GM19351 (cell line): ENCODE measurements around the gene LNX1.

Experiments
- ATAC-seq: cut with Tn5 transposase; IDR thresholded peaks from one replicate; pipeline ENCODE4 v1.9.1; 2021; ENCODE audit warnings: mild to moderate bottlenecking, moderate library complexity; ENCODE audit not compliant: unreplicated experiment

LNX1 gene

DNA sequence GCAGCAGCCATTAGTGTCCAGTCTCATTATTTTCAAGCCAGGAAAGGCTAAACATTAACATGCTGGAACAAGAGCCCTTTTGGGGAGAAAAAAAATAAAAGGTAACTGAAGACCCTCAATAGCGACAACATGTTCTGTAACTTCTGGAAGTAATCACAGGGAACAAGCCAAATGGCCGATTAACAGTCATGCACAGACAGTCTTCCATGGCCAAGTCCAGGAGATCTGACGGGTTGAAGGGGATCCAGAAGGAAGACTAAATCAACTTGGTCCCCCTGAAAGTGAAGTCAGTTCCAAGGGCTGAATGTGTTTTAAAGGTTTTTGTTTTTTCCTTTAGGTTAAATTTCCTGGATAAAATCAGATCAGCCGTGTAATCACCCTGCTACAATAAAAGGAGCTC, 52.5 kb downstream of the LNX1 start:
- ATAC-seq, result no peak

DNA sequence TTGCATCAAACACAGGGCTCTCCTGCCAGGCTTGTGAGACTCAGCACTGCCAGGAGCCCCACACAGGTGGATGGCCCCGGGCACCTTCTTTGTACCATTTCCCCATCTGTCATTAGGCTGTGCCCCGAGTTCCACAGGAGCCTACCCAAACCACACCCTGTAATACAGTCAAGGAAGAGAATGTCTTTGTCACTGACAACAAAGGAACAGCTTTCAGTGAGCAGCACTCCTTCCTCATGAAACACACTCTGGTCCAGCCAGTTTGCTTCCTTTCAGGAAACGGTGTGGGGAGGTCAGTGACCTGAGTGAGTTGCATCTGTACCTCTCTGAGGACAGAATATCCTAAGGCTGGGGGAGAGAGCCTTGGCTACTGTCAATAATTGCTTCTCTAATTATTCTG, 53.7 kb downstream of the LNX1 start:
- ATAC-seq, result no peak

DNA sequence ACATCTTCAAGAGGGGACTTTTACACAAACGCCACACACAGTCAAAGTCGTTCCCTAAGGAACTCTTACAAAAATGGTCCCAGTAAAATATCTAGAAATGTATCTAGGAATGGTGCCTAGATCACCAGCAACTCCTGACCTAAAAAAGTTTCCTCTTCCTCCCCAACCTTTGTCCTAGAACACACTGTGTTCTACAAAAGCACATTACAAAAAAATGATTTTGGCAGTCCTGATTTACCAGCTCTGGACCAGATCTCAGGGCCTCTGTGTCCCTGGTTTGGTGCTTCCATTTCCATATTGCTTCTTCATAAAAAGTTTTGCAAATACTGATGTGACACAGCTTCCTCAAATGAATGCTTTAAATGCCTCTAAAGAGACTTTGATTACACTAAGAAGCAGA, 55.0 kb downstream of the LNX1 start:
- no peak for ATAC-seq

DNA sequence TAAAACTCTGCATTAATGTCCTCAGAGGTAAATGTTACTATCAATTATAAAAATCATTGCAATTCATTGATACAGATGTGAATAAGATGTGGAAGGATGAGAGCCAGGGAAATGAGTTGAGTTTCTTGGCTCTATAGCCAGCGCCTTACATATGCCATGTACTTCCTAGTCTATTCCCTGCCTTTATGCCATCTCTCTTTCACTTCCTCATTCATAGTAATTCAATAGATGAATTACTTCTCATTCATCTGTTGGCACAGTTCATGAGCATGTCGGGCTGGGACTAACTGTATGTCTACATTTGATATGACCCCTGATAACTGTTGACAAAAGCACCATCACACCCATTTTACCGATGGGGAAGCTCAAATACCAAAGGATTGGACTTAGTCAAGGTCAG, 55.7 kb downstream of the LNX1 start:
- ATAC-seq, result no peak

DNA sequence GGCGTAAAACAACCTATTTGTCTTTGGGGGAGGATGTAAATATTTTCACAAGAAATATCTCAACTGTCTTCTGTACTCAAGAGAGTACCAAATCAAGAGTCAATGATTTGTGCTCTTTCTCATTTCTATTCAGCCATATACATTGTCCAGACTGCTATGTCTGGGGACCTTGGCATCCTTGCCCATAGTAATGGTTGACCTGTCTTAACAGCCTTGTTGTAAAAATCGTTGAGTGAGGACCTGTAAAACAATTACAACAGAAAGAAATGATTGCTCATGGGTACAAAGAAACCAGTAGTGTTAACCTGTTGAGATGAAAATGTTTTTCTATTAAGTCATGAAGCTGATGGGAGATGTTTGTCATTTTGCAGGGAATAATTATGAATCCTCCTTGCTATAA, 56.6 kb downstream of the LNX1 start:
- no peak for ATAC-seq

DNA sequence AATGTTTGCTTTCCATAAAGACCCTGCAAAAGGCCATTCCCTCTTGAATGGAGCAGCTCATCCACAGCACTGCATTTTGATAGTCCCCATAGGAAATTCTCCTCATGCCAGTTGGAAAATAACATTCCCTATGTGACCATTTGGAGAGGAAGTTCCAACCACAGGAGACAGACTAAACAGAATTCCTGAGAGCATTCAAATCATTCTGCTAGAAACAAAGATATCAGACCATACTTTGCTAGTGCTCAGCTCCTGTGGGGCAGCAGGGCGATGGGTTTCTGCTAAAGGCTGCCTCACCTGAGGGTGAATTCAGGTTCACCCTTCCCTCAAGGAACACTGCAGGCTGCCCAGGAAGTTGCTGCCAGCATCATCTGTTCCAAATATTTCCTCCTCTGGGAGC, 58.8 kb downstream of the LNX1 start:
- no peak for ATAC-seq

DNA sequence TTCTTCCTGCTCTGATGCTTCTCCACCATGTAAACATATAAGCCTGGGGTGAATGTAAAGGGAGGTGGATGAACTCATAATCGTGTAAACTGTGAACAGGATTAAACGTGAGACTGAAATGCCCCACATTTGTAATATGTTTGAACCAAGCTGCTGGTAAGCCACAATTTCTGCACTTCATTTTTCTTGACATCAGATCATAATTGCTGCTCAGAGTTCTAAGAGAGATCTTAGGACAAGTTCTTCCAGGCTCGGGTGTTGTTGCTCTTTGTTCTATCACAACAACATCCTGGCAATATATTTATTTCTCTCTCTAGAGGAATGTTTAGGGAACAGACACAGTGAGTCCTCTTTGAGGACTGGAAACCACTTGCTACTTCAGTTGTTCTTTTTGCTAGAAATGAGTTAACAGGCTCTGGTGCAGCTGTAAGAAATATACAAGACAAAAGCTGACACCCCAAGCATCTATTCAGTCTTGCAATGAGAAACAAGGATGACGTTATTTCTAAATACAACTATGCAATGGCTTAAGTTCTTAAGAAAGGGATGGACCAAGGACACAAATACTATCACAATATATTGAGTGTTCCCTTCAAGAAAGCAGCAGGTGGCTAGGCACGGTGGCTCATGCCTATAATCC, 59.6 kb downstream of the LNX1 start:
- ATAC-seq, result no peak

DNA sequence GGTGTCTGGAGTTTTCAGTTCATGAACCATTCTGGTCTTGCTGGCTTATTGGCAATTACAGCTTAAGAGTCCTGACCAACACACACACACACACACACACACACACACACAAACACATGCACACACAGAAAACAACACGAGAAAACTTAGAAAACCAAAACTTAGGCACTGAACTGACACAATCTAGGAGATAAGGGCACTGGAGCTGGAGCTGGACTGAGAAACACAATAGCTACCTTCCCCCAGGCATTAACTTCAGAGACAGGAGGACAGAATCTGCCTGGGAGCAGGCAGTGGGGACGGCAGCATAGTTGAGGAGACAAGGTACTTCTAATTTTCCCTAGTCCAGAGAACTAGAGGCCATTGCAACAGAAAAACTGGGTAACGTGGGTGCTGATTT, 62.3 kb downstream of the LNX1 start:
- ATAC-seq, result no peak

DNA sequence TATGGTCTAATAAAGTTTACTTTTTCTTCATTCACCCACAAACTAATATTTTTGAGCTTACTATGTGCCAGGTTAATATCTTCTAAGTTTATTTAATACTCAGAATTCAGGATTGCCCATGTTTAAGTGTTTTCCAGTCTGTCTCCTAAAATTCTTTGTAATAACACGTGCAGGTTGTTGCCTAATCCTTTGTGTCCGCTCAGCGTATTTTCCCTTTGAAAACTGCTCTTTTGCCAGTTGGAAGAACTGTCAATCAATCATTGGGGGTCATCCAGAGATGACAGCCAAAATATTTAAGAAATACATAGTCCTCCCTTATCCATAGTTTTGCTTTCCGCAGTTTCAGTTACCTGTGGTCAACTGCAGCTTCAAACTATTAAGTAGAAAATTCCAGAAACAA, 63.4 kb downstream of the LNX1 start:
- no peak for ATAC-seq

DNA sequence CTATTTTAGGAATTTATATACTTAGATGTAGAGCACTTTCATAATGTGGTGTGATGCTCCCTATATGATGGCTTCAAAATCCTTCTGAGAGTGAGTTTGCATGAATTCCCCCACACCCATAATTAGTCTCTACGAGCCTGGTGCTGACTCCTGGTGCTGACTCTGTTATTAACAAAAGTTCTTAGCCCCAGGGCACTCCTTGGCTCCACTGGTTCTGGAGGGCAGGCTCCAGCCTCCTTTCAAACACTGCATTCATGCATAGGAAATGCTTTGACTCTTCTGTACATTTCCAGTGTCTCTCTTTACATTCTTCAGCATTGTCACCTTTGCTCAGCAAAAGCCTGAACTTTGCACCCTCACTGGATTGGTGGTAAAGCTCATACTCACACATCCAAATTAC, 64.0 kb downstream of the LNX1 start:
- no peak for ATAC-seq

DNA sequence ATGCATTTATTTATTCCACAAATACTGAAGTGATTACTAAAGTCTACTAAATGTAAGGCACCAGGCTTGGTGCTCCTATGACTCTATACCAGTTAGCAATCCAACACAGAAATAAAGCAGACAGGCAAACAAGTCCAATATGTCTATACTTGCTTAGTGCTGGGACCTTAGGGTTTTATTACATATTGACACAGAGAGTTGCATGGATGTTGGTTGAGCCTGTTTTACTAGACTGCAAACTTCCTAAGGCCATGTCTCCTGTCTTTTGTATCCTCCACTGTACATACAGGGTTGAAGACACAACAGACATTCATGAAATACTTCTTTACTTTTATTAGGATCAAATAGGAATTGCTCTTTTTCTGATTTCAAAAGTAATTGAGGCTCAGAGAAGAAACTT, 69.0 kb downstream of the LNX1 start:
- ATAC-seq, result no peak

DNA sequence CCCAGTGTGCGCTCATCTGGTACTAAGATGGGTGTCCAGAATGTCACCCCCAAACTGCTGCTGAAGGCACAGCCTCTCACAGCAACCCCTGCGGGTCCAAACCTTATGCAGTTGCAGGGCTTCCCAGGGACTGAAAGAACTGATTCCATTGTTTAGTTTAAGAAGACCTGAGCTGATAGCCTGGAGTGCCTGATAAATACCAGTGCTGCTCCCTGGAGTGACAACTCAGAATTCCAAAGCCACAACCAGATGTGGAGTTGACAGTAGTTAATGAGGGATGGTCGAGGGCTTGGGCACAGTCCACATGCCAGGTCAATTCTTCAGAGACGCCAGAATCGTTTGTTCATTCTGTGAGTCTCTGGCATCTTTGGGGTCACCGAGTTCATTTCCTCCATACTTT, 71.2 kb downstream of the LNX1 start:
- no peak for ATAC-seq

DNA sequence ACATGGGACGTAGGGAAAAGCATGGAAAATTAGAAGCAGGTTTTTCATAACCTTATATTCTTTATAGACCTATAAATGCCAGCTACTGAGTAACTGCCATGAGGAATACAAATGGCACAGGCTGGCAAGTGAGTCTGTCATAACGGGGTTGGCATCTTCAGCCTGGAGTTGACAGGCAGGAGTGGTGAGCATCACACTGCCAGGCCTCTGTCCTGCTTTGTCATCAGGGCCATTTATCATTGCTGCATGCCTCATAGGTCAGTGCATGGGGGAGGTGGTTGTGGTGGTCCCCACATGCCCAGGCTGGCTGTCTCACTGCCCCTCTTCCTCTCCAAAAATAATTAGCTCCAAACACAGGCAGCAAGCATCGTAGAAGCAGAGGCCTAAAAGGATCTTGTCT, 72.5 kb downstream of the LNX1 start:
- no peak for ATAC-seq

DNA sequence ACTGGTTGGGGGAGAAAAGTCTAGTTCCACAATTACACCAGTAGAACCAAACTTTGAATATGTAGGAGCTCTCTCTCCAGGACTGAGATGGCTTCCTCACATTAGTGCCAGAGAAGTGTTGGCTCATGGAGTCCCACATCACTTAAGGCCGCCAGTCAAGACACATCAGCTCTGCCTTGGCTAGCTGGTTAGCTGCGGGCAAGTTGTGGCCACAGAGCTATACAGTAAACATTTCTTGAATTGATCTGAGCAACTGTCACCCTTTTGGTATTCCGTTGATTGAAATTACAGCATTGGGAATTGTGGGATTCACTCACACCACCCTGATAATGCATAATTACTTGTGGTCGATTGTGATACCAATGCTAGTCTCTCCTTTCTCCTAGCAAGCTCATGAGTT, 76.2 kb downstream of the LNX1 start:
- no peak for ATAC-seq

DNA sequence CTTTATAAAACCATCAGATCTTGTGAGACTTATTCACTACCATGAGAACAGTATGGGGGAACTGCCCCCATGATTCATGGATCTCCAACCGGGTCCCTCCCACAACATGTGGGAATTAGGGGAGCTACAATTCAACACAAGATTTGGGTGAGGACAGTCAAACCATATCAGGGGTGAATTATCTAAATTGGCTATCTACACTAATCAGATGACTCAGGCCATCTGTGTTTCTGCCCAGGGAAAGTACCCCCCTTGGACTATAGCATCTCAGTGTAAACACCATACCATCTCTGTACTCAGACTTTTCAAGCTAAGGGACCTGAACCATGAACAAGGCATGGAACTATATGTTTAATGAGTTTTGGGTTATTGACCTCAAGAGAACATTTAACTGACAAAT, 76.8 kb downstream of the LNX1 start:
- ATAC-seq, result no peak

DNA sequence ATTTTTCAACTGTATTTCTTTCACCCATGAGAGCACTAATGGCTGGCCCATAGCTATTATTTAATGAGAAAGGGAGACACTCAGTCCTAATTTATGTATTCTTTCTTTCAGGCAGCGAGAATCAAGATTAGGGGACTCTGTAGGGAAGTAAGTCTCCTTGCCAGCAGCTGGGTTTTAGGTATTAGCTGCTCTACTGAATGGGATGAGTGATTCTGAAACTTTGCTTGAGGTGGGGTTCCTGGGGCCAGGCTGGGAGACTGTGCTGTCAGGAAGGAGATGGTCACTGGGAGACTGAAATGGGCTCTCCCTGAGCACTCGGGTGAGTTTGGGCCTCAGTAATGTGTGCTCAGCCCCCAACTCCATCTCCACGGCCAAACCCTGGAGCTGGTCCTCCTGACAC, 78.7 kb downstream of the LNX1 start:
- no peak for ATAC-seq

DNA sequence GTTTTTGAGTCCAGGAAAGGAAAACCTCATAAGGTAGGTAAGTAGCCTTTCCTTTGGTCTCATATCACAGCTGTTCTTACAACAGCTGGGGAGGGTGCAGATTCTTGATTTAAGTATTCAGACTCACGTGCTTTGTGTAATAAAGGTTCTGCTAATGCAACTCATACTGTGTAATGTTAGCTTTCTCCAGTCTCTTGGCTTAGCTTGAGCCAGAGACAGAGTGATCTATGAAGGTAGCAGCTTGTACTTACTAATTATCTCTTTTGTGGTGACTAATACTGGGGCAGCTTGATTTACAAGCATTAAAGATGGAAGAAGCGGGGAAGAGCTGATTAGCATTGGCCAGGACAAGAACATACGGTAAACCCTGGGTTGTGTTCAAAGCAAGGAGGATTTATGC, 80.3 kb downstream of the LNX1 start:
- ATAC-seq, result no peak

DNA sequence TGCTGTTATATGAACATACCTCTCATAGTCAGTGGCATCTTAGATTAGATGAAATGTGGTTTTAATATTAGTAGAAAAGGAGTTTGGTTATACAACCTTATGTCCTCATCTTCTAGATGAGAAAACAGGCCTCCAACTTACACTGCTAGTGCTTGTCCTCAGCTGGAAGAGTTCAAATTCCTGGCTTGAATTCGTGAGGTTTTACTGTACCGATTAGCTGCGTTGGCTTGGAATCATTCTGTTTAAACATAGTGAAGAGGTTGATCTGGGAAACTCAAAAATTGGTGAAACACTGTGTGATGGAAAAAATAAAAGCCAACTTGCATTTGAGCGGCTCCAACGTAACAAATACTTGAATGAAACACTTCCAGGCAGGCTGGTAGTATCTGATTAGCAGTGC, 81.0 kb downstream of the LNX1 start:
- ATAC-seq, result no peak

DNA sequence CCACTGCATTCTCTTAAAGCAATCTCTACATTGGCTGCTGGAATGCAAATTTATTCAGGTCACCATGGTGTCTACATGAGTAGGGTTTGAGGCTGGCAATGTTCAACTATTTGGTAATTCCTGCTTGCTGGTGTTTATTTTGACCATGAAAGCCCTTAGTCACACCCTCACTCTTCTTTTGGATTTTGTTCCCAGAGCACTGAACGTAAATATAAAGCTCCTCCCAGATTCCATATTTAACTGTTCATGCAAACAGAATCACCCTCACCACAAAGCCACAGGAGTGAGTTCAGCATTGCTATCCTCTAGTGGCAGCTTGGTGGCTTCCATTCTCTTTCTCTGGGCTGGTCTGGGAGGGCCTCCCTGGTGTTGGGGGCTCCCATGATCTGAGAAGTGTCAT, 82.8 kb downstream of the LNX1 start:
- no peak for ATAC-seq

DNA sequence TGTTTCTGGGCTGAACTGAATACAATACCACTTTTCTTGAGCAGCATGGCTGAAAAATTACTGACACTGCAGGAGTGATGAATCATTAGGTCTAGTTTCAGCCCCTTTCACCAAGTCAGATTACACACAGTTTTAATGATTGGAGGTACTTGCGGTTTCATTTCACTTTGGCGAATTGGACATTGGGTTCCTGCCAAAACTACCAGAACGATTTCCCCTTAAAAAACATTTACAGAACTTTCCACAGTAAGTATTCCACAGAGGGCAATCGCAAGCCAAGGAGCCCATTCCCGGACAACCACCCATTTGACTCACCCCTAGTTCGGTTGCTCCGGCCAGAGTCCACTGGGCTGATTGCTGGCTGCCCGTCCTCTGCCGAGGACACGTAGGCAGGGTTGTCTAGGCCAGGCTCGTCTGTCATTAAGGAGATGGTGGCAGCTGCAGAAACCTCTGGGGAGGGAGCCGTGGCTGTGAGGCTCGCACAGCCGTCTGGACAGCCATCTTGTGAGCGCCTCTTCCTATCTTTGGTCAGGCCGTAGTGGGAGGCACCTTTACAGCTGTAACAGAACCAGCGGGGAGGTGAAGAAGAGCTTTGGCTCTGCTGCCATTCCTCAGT, 83.5 kb downstream of the LNX1 start:
- no peak for ATAC-seq

DNA sequence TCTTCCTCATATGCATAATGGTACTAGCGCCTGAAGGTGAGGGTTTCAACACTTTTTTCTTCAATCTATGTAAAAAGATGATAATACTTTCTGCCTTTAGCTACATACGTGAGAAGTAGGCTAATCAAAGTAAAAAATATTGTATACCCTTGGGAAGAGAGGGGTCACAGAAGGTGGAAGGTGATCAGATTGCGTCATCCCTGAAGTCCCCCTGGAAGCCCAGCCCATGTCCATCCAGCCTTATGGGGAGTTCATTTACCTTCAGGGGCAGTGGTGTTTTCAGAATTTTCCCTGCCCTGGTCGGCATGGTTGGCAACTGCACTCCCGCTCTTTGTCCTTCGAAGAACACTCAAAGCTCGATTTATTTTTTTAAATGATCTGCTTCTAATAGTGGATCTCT, 84.2 kb downstream of the LNX1 start:
- no peak for ATAC-seq

DNA sequence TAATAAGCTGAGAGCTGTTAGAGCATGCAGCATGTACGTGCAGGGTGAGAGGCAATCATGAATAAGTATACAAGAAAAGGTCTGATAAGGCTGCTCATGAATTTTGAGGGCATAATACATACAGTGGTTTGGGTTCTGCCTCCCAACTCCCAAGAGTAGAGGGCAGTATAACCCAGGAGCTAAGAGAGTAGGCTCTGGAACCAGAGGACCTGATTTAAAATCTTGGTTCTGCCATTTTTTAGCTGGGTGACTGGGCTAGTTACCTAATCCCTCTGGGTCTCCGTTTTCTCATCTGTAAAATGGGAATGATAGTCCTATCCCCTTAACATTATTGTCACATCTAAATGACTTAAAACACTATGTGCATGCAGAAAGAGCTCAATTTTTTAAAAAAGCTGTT, 85.3 kb downstream of the LNX1 start:
- no peak for ATAC-seq

DNA sequence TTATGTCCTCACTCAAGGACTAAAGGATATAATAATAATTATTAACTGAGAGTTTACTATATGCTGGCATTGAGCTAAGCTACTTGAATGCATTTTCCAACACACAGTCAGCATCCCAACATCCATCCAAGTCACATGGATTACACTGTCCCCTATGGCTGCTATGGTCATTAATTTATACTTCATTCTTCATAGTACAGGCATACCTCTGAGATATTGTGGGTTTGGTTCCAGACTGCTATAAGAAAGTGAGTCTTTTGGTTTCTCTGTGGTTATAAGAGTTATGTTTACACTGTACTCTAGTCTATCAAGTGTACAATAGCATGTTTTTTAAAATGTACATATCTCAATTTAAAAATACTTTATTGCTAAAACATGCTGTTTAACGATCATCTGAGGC, 89.2 kb downstream of the LNX1 start:
- ATAC-seq, result no peak
